Left ventricle myocardium superior (tissue), 1 donor: ENCODE data around the gene GUCD1. TPM values are rescaled to one million over a fixed set of nuclear protein-coding genes. Genes with fewer than 3 reads are reported as not detected.
A peak's percentile ranks its signal among the peaks of the same experiment; 100 is the strongest.

Experiments
- ATAC-seq: fragments of 200-7000 bp; cut with Tn5 transposase; one replicate; pipeline ENCODE4 v1.9.1; 2020; ENCODE audit warnings: mild to moderate bottlenecking, moderate library complexity
- DNase-seq: peaks from one replicate; pipeline ENCODE4 v3.0.0-alpha.2; 2020
- intact Hi-C: fragments of 100-400 bp; cut with micrococcal nuclease; formaldehyde crosslinking; loops from one replicate; pipeline ENCODE4 v1.11.0; 2022
- total RNA-seq: library from RNA; stranded (reverse); fragmentation: NEBNext Ultra II Directional; extraction: Animal tissue kit (Norgen Biotek cat#: 25700); gene quantifications from one replicate; pipeline ENCODE4 v1.2.1, GENCODE V29; 2021
- donor health status: DM: no; HTN: yes; CAD: no; lungs with severe emphysema.

Gene GUCD1
- total RNA-seq, 1 donor from 2014 or later = 275 TPM

DNA sequence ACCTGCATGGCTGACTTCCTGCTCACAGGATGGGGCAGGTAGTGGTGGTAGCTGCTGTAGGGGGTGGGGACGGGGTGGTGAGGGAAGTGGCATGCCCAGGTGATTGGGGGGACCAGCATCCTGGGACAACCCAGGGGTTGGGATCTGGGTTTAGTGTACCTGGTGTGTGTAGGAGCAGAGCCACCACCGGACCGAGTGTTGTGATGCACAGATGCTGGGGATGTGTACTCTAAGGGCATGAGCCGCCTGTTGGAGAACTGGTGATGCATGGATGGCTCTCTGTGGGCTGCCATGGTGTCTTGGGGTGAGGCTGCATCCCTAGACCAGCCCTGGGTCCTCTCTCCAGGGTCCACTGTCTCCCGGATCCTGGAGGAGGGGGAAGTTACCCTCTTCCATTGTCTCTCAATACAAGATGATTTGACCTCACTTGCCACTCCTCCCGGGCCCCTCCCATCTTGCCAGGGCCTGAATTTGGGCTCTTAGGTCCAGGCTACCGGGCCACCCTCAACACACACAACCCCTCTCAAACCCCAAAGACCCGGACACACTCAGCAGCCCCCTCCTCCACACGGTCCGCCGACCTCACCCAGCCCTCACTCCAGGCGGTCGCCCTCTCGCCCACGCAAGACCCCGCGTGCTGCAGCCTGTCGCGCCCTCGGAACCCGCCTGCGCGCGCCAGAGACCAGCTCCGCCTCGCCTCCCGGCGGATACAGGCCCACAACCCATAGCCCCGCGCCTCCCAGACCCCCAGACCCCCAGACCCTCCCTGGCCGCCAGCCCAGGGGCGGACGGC, 37.3 kb upstream of the GUCD1 start:
- peak; percentile 43 for DNase-seq
- intact Hi-C loops = no loop called here
- peak; percentile 4 for ATAC-seq

DNA sequence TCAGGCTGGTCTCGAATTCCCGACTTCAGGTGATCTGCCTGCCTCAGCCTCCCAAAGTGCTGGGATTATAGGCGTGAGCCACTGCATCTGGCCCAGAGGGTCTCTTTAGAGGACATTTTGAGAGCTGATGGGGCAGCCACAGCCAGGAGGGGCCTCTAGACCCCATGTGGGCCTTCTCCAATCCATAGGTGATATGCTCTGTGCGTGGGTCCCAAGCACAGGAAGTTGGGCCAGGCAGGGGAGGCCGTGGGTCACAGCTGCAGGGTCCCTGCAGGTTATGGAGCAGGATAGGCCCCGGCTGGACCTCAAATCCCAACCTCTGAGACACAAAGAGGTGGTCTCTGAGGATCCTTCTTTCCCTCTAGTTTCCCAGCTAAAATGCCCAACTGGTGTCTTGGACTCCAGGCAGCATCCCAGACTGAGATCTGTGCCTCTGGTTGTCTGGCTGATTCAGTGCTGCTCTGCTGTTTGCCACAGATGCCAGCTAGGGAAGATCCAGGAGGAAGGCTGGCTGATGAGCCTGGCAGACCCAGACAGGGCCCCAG, 36.4 kb upstream of the GUCD1 start:
- DNase-seq (no peak), ATAC-seq (no peak)
- intact Hi-C loops = no loop called here

DNA sequence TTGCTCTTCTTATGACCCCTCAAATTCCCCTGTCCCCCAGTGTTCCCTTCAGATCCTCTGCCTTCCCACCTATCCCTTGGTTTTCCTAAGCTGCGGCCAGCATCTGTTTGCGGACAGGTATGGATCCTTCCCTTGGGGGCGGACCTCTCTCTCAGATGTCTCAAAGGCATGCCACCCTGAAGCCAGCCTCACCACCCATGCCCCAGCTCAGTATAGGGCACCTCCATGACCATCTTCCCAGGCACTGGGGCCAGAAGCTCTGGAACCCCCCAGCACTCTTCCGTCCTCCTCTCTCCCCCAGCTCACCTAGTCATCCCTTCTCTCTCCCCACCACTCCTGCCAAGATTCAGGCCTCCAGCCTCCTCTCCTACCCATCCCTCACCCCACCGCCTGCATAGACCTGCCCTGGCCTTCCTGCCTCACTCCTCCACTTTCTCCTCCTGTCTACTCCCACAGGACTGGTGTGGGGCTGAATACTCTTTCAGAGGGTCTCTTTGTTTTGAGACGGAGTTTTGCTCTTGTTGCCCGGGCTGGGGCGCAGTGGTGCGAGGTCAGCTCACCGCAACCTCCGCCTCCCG, 35.7 kb upstream of the GUCD1 start:
- DNase-seq = no peak
- intact Hi-C loops = no loop called here
- ATAC-seq = no peak

DNA sequence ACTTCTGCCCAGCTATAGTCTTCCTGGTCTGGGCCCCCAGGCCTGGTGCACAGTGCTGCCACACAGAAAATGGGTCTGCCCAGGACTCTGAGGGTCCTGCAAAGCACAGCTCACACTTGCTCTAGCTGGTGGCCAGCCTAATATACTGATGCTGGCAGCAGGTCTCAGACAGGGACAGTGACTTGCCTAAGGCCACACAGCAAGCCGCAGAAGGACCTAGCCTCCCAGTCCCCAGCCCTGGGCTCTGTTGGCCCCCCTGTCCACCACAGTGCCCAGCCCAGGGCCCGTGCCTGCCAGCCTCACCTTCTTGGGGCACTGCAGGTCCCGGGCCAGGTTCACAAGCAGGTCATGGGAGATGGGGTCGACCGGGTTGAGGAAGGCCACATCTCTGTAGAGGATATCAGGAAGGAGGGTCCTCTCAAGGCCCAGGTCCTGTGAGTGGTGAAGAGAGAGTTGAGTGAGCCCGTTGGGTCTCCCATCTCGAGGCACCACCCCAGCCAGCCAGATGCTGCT, 34.6 kb upstream of the GUCD1 start:
- ATAC-seq = no peak
- intact Hi-C loops = no loop called here
- DNase-seq = no peak

DNA sequence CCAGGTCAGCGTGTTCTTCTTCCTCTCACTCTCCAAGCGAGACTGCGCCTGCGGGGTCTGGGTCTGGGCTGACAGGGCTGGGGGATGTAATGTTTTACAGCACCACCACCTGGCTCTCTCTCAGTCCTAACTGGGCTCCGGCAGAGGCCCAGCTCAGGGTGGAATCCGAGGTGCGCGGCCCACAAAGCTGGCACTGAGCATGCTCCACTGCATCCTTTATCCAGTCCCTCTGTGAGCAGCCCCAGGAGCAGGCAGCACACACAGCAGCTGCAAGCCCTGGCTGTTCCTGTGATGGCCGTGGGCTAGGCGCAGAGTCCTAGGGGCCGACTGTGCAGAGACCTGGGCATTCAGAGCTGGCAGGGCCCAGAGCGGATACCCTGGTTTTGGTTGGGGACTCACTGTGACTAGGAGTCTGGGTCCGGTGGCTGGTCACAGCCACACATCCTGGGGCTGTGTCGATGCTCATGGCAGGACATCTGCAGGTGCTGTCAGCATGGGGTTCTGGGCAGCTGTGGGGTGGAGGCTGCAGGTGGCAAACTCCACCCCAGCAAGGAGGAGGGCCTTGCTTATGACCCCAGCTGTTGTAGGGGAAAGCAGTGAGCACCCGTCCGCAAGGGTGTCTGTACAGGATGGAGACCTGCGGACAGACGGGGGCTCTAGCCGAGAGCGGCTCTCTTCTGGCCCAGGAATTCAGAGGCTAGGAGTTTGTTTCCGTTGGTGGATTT, 34.0 kb upstream of the GUCD1 start:
- DNase-seq (no peak), ATAC-seq (no peak)
- intact Hi-C loops = no loop called here

DNA sequence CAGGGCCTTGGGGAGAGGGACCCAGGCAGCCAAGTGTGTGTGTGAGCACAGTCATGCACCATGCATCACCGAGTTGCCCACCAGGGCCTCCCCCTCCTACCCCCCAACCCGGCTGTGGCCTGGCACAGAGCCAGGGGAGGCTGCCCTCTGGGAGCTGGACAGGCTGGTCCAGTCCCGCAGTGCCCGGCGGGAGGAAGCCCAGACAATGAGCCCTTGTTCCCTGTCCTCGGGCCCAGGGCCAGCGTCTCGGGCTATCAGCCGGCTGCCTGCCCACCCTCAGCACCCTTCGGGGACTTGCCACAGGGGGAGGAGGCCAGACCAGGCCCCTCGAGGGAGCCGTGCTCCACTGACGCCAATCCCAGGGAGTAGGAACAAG, 33.4 kb upstream of the GUCD1 start:
- DNase-seq = peak; percentile 48
- intact Hi-C loops = no loop called here

DNA sequence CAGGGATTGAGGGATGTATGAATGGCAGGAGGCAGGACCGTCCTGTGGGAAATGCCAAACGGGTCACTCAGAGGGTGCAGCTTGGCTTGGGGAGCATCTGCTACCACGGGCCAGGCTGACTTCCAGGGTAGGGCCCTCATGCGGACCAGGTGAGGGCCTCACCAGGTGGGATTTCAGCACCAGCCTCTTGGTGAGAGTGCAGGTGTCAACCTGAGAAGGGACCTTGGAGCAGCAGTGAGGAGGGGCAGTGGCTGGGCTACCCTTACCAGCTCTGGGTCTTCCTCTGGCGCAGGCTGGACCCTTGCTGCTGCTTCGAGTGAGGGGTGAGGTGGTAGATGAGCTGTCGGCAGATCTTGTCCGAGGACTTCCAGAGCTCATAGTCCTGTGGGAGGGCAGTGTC, 33.0 kb upstream of the GUCD1 start:
- ATAC-seq (no peak), DNase-seq (no peak)
- intact Hi-C loops = no loop called here

More for the DNA sequence above, 33.4 kb upstream of the GUCD1 start:
- no peak for ATAC-seq

DNA sequence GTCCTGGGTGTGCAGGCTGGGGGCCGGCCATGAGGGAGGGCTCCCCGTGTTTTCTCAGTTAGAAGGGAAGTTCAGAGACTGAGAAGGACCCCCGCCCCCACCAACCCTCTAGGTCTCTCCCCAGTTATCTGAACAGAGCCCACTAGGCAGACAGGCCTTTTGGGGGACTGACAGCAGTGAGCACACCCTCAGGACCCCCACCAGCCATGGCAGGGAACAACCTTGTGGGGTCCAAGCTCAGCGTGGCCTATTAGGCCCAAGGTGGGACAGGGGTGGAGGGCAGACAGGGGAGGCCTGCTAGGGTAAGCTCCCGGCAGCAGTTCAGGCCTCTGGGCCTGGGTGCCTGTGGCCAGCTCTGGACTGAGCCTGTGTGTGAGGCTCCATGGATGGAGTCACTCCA, 32.3 kb upstream of the GUCD1 start:
- DNase-seq = no peak
- intact Hi-C loops = no loop called here
- no peak for ATAC-seq

DNA sequence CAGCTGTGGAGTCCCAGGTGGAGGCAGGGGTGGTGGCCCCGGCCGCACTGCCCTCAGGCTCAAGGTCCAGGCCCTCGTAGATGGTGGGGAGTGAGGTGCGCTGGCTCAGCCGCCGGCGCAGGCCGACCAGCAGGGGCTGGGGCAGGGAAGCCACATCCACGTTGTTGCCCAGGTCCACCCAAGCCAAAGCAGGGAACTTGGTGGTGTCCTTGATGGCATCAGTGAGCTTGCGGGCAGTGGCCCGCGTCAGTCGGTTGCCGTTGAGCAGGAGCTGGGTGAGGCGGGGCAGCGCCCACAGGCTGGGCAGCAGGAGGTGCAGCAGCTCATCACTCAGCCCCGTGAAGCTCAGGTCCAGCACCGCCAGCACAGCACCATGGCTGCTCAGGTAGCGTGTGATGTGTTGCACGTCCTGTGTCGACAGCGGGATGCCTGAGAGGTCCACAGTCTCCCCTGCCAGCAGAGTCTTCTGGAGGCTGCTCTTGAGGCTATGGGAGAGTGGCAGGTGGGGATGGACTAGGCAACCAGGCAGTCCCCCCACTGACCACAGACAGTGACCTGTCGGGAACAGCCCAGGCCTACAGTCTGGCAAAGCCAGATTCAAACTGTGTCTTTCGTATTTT, 31.1 kb upstream of the GUCD1 start:
- intact Hi-C loops = no loop called here
- DNase-seq (no peak), ATAC-seq (no peak)

DNA sequence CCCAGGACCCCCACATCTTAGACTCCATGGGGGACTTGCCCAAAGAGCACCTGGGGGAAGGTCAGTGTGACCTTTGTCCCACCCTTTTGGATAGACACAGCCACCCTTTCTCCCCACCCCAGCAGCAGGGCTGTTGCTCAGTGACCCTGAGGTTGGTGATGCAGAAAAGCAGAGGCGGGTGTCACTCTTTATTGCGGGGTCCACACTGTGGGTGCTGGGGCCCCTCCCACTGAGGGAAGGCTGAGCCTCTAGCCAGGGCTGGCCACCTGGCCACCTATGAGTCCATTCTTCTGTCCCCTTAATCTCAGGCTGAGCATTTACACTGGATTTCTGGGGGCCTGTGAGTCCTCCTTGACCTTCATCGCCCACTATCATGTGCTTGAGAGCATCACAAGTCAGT, 30.5 kb upstream of the GUCD1 start:
- intact Hi-C loops = no loop called here
- DNase-seq = no peak
- ATAC-seq = no peak

DNA sequence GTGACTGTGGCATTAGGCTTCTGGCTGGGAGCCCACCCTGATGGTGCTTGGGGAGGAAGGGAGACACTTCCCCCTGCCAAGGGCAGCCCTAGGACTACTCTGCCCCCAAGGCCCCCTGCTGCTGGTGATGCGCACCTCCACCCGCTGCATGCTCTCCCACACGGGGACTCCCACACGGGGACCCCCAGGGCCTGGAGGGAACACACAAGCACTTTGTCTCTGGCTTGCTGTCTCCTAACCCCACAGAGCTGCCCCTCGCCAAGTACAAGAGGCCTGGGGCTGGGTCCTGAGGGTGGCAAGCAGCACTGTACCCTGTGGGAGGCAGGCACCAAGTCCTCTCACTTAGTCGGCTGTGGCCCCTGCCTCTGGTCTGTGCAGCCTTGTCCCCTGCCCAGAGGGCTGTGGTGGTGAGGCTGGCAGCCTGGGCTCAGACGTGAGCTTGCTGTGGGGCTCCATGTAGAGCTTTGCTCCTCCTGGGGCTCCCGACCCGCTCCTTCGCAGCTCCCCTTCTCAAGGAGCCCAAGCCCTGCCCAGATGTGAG, 30.0 kb upstream of the GUCD1 start:
- ATAC-seq (no peak), DNase-seq (no peak)

DNA sequence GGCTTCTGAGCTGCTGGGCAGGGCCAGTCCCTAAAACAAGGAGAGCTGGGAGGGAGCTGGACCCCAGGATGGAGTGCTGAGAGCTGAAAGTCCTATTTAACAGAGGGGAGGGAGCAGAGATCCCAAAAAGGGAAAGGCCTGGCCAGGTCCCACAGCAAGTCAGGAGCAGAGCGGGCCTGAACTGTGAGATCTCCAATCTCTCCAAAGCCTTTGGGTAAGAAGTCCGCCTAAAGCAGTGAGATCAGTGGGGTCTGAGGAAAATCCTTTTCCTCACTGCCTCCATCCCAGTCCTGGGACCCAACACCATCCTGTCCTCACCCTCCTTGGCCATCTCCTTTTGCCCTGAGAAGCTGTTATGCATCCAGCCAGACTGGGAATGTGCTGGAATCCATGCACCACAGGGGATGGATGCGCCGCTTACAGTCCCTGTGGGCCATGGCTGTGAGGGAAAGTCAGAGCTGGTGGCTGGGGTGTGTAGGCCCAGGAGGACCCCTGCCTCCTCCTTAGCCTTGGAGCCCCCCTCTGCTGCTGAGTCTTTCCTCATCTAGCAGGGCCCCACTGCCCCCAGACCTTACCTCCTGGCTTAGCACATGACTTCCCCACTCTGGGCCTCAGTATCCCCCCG, 29.3 kb upstream of the GUCD1 start:
- DNase-seq = no peak
- intact Hi-C loops = no loop called here
- ATAC-seq = peak; percentile 14

More for the DNA sequence above, 30.0 kb upstream of the GUCD1 start:
- intact Hi-C loops = no loop called here

DNA sequence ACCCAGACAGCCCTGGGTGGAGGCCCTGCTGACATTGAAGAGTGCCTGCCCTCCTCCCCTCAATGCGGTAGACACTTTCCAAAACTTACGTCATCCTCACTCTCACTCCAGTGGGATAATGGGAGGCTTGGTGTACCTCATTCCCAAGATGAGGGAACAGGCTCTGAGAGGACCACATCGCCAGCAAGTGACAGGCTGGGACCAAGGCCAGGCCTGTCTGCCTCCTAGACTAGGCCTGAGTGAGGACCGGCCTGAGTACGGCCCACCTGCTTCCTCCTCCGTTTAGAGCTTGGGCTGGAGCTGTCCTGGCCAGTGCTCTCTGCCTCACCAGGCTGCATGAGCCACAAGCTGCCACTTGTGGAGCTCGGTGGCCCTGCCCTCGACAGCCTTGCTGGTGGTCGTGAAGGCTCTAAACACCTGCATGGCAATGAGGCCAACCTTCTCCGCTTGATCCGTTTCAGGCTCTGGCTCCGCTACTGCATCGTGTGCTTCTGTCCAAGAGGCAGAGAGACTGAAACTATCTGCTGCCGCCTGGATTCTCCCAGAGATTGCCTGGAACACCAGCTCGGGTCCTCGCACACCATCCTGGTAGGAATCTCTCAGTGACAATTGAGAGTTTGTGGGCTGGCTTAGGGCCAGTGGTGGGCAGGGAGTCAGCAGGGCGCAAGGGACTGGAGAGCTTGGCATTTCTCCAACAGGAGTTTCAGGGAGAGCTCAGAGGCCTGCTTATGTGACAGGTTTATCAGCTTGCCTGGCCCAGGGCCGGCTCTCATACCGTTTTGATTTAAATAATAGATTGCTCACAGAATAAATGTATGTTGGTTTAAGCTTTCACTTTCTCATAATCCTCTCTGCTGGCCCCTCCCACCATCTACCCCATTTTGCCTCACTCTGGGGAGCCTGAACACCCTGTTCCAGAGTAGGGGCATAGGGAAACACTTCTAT, 28.6 kb upstream of the GUCD1 start:
- ATAC-seq (peak; percentile 62), DNase-seq (peak; percentile 61)
- intact Hi-C loops = no loop called here

DNA sequence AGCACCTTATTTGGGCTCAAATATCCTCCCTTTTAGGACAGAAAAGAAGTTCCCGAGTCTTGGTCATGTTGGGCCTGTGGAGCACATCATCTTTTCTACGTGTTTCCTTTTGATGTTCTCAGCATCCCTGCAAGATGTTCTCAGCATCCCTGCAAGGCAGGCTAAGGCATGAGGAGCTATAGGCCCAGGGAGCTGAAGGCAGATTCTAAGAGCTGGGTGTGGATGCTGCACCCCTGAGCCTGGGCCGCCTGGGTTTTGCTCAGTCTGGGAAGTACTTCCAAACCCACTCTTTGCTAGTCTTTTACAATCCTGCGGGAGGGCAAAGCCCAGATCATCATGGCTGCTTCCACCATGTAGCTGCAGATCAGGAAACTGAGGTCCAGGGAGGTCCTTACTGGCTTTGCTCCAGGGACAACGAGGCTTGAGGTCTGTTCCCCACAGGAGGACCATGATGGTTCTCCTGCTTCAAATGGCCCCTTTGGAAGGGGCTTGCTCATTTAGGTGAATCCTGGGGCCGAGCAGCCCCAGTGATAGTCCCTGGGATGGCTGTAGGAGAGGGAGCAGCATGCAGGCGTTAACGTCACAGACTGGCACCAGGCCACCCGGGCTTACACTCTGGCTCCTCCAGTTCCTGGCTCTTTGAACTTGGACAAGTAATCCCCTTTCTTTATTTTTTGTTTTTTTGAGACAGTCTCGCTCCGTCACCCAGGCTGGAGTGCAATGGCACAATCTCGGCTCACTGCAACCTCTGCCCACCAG, 27.3 kb upstream of the GUCD1 start:
- DNase-seq (no peak), ATAC-seq (no peak)

DNA sequence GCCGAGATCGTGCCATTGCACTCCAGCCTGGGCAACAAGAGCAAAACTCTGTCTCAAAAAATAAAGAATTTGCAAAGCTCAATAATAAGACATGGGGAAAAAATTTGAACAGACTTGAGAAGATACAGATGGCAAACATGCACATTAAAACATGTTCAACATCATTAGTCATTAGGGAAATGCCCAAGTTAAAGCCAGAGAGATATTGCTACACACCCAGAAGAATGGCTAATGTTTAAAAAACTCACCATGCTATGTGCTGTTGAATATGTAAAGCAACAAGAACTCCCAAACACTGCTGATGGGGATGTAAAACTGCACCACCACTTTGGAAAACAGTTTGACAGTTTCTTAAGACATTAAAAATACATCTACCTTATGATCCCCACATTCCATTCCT, 25.3 kb upstream of the GUCD1 start:
- no peak for ATAC-seq
- intact Hi-C loops = no loop called here
- no peak for DNase-seq

More for the DNA sequence above, 27.3 kb upstream of the GUCD1 start:
- intact Hi-C loops = no loop called here

DNA sequence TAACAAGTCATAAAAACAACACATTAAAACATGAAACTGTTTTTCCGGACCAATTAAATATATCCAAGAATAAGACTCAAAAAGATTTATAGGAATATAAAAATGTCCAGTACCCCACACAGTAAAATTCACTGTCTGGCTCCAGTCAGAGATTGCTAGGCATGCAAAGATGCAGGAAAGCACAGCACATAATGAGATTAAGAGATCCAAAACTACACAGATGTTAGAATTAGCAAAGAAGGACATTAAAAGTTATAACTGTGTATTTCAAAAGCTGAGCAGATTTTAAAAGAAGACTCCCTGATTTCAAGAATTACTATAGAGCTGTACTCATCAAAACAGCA, 24.3 kb upstream of the GUCD1 start:
- intact Hi-C loops = no loop called here
- ATAC-seq = no peak
- no peak for DNase-seq
